ENCODE measurements around the gene SNX14. TPM values are rescaled to one million over a fixed set of nuclear protein-coding genes. Genes with fewer than 3 reads are reported as not detected.

Gene SNX14
- total RNA-seq, 1 donor from 2014 or later: 64.8 TPM

- Histone ChIP-seq H3K9me3 (no peaks in the 10 kb centered on the region), H3K27me3 (no peaks in the 10 kb centered on the region), H3K27ac (peak overlapping the region; percentile 83), H3K36me3 (no peaks in the 10 kb centered on the region), H3K4me1 (peaks cover 74% of the 10 kb centered on the region), H3K4me3 (no peak overlapping the region)
- intact Hi-C loops (cut with DNase I): loop anchor here (10.0 kb wide), 1 partner anchor 698 kb away; the partner anchor contains the start of gene TBX18
- DNase-seq (ENCODE audit: extremely low spot score in 2 of 2): no peak
- TF ChIP-seq CTCF (IDR thresholded peaks at IDR 0.05): no peak
- no peak for TF ChIP-seq POLR2A (IDR thresholded peaks at IDR 0.05)
- TF ChIP-seq POLR2AphosphoS5 (IDR thresholded peaks at IDR 0.05; ENCODE audit: insufficient read depth in 1 of 2, low read depth in 1 of 2): no peak
These were observed 131.0 kb downstream of the SNX14 start for GRCh38 chr6:85462673-85463072.

GRCh38 chr6:85461798-85462170 is 131.9 kb downstream of the SNX14 start:
- Histone ChIP-seq H3K9me3 (no peaks in the 10 kb centered on the region), H3K36me3 (no peaks in the 10 kb centered on the region), H3K4me3 (no peak overlapping the region), H3K4me1 (peaks cover 83% of the 10 kb centered on the region), H3K27me3 (no peaks in the 10 kb centered on the region), H3K27ac (peak overlapping the region; percentile 83)
- DNase-seq (ENCODE audit: extremely low spot score in 2 of 2): no peak
- no peak for TF ChIP-seq POLR2A (IDR thresholded peaks at IDR 0.05)
- no peak for TF ChIP-seq CTCF (IDR thresholded peaks at IDR 0.05)
- TF ChIP-seq POLR2AphosphoS5 (IDR thresholded peaks at IDR 0.05; ENCODE audit: insufficient read depth in 1 of 2, low read depth in 1 of 2): no peak
- intact Hi-C loops (cut with DNase I): loop anchor here (10.0 kb wide), 1 partner anchor 697 kb away; the partner anchor contains the start of gene TBX18

- DNase-seq (ENCODE audit: extremely low spot score in 2 of 2): no peak
- H3K27me3 ChIP-seq: no peaks in the 10 kb centered on the region
- H3K9me3 ChIP-seq: no peaks in the 10 kb centered on the region
- intact Hi-C loops (cut with DNase I): loop anchor here (10.0 kb wide), 1 partner anchor 696 kb away; the partner anchor contains the start of gene TBX18
- peaks cover 83% of the 10 kb centered on the region for H3K4me1 ChIP-seq
- peak overlapping the region; percentile 83 for H3K27ac ChIP-seq
- no peaks in the 10 kb centered on the region for H3K36me3 ChIP-seq
- TF ChIP-seq POLR2AphosphoS5 (IDR thresholded peaks at IDR 0.05; ENCODE audit: insufficient read depth in 1 of 2, low read depth in 1 of 2) (peak; percentile 38 to 44), CTCF (IDR thresholded peaks at IDR 0.05) (no peak), POLR2A (IDR thresholded peaks at IDR 0.05) (no peak)
- no peak overlapping the region for H3K4me3 ChIP-seq
These were observed 132.5 kb downstream of the SNX14 start for GRCh38 chr6:85460921-85461797.

- H3K9me3 ChIP-seq: no peaks in the 10 kb centered on the region
- TF ChIP-seq POLR2AphosphoS5 (IDR thresholded peaks at IDR 0.05; ENCODE audit: insufficient read depth in 1 of 2, low read depth in 1 of 2): no peak
- TF ChIP-seq CTCF (IDR thresholded peaks at IDR 0.05): no peak
- TF ChIP-seq POLR2A (IDR thresholded peaks at IDR 0.05): no peak
- intact Hi-C loops (cut with DNase I): loop anchor here (10.0 kb wide), 1 partner anchor 696 kb away; the partner anchor contains the start of gene TBX18
- peak overlapping the region; percentile 83 for H3K27ac ChIP-seq
- peaks cover 83% of the 10 kb centered on the region for H3K4me1 ChIP-seq
- no peak overlapping the region for H3K4me3 ChIP-seq
- no peaks in the 10 kb centered on the region for H3K36me3 ChIP-seq
- no peaks in the 10 kb centered on the region for H3K27me3 ChIP-seq
- no peak for DNase-seq (ENCODE audit: extremely low spot score in 2 of 2)
These were observed 133.3 kb downstream of the SNX14 start for GRCh38 chr6:85460154-85460920.
